A549 (cell line): ENCODE data around the gene ORM2. TPM values are rescaled to one million over a fixed set of nuclear protein-coding genes. Genes with fewer than 3 reads are reported as not detected.

Experiments used
- ATAC-seq, 2 experiments: fragments of 200-7000 bp in 1 of 2; fragments of >200 bp in 1 of 2; cut with Nextera tagmentation in 1 of 2; cut with Tn5 transposase in 1 of 2; 3 replicates each; pipeline versions ENCODE4 v1.8.0 to v1.9.1; 2018 to 2020; ENCODE audit warnings: mild to moderate bottlenecking in 1 of 2, moderate library complexity in 1 of 2
- CTCF ChIA-PET: fragments of 300-600 bp; sonication (Branson Sonifier 250); formaldehyde crosslinking; extraction: SDS; loops from one replicate; lab custom pipeline; 2021; ENCODE audit warnings: antibody characterized with exemption, inconsistent platforms; lab: Yijun Ruan, JAX
- POLR2A ChIA-PET: fragments of 350-600 bp; formaldehyde crosslinking; extraction: SDS; loops from one replicate; lab custom pipeline; 2021; ENCODE audit warnings: antibody characterized with exemption, inconsistent platforms; lab: Yijun Ruan, JAX
- DNase-seq, 2 experiments: peaks; one replicate each; pipeline versions ENCODE4 v3.0.0 to v3.0.0-alpha.2; 2011 to 2016; ENCODE audit warnings: low read depth in 1 of 2, low spot score in 1 of 2
- FAIRE-seq: peaks from 2 replicates; lab custom pipeline; 2011; peaks lifted over from hg19 to GRCh38; lab: Jason Lieb, UNC
- H3K27ac ChIP-seq, 2 experiments: fragments of >200 bp; sonication (Bioruptor Twin); formaldehyde crosslinking; 3 replicates each; pipeline ENCODE4 v1.5.1; 2016 to 2017
- H3K4me1 ChIP-seq: fragments of >200 bp; sonication (Bioruptor Twin); formaldehyde crosslinking; 3 replicates; pipeline ENCODE4 v1.6.1; 2016
- H3K4me2 ChIP-seq: fragments of >200 bp; sonication (Bioruptor Twin); formaldehyde crosslinking; 3 replicates; pipeline ENCODE4 v1.6.1; 2016
- H3K4me3 ChIP-seq: fragments of >200 bp; sonication (Bioruptor Twin); formaldehyde crosslinking; 3 replicates; pipeline ENCODE4 v1.5.1; 2016
- H3K9me3 ChIP-seq: fragments of >200 bp; sonication (Bioruptor Twin); formaldehyde crosslinking; 3 replicates; pipeline ENCODE4 v1.6.1; 2016
- BHLHE40 ChIP-seq: IDR thresholded peaks from 2 replicates; pipeline ENCODE4 v1.6.1; 2012; ENCODE audit warnings: low read depth, low read length, inconsistent platforms
- CBX2 ChIP-seq: fragments of 200-600 bp; sonication (generic); IDR thresholded peaks from 2 replicates; pipeline ENCODE4 v1.6.1; 2016; ENCODE audit warnings: low read depth, mild to moderate bottlenecking, borderline replicate concordance
- CBX8 ChIP-seq: fragments of 200-600 bp; sonication (generic); IDR thresholded peaks from 2 replicates; pipeline ENCODE4 v1.6.1; 2016
- EHMT2 ChIP-seq: fragments of 200-600 bp; sonication (generic); IDR thresholded peaks from 2 replicates; pipeline ENCODE4 v1.6.1; 2016; ENCODE audit warnings: antibody characterized with exemption, low read depth, mild to moderate bottlenecking, moderate library complexity
- FOSB ChIP-seq: fragments of 250-450 bp; sonication (Bioruptor Pico); IDR thresholded peaks from 2 replicates; pipeline ENCODE4 v1.5.0; 2020; ENCODE audit warnings: mild to moderate bottlenecking, moderate library complexity
- FOSL2 ChIP-seq, 2 experiments: fragments of 450-650 bp in 1 of 2; fragments of >200 bp in 1 of 2; sonication (Bioruptor Twin) in 1 of 2; formaldehyde crosslinking; IDR thresholded peaks; 2 replicates each; pipeline versions ENCODE4 v1.5.0 to v1.6.1; 2016 to 2020; ENCODE audit warnings: mild to moderate bottlenecking in 1 of 2, moderate library complexity in 1 of 2
- HEYL ChIP-seq: fragments of 250-450 bp; sonication (Bioruptor Pico); IDR thresholded peaks from 2 replicates; pipeline ENCODE4 v1.8.0; 2021; ENCODE audit warnings: mild to moderate bottlenecking, moderate library complexity
- HOXA7 ChIP-seq: fragments of 250-450 bp; sonication (Bioruptor Pico); IDR thresholded peaks from 2 replicates; pipeline ENCODE4 v1.5.0; 2020; ENCODE audit warnings: mild to moderate bottlenecking, moderate library complexity
- HOXB5 ChIP-seq: fragments of 250-450 bp; sonication (Bioruptor Pico); IDR thresholded peaks from 2 replicates; pipeline ENCODE4 v1.5.0; 2020; ENCODE audit warnings: mild to moderate bottlenecking, moderate library complexity
- KDM5A ChIP-seq: fragments of 200-600 bp; sonication (generic); IDR thresholded peaks from 2 replicates; pipeline ENCODE4 v1.6.1; 2016; ENCODE audit warnings: antibody characterized with exemption, mild to moderate bottlenecking
- MYC ChIP-seq: IDR thresholded peaks from 2 replicates; pipeline ENCODE4 v1.6.1; 2012; ENCODE audit warnings: mild to moderate bottlenecking, inconsistent platforms, low read length, improper control_type of control experiment, borderline replicate concordance
- NFE2L2 ChIP-seq: fragments of 150-350 bp; conservative IDR thresholded peaks from 2 replicates; pipeline ENCODE4 v1.6.1; 2014; ENCODE audit warnings: low read length
- NPAS2 ChIP-seq: fragments of 250-450 bp; sonication (Bioruptor Pico); IDR thresholded peaks from 2 replicates; pipeline ENCODE4 v1.8.0; 2022; ENCODE audit warnings: mild to moderate bottlenecking, moderate library complexity, borderline replicate concordance
- SMC3 ChIP-seq: fragments of >200 bp; sonication (Bioruptor Twin); formaldehyde crosslinking; IDR thresholded peaks from 3 replicates; pipeline ENCODE4 v1.6.1; 2018; ENCODE audit warnings: inconsistent platforms
- ZFP36 ChIP-seq: fragments of 450-650 bp; IDR thresholded peaks from 2 replicates; pipeline ENCODE4 v1.6.1; 2014; ENCODE audit warnings: borderline replicate concordance; ENCODE audit not compliant: partially characterized antibody
- ZSCAN20 ChIP-seq: fragments of 250-450 bp; sonication (Bioruptor Pico); IDR thresholded peaks from 2 replicates; pipeline ENCODE4 v1.8.0; 2022; ENCODE audit warnings: mild to moderate bottlenecking, moderate library complexity
- WGBS: methylation state at CpG from one replicate; pipeline ENCODE4 v1.1.6; 2017; ENCODE audit errors: missing lambda C conversion rate; 5-methylcytosine and 5-hydroxymethylcytosine counted together
- polyA plus RNA-seq, 4 experiments: library from polyadenylated mRNA; depleted of rRNA in 3 of 4; stranded (reverse); fragments of >200 nt; fragmentation: RNase III in 1 of 4; extraction: RNeasy Plus Mini Kit Qiagen cat#74134 plus additional on column Dnase treatment in 1 of 4; gene quantifications; 2 replicates in 3 of 4; 3 replicates in 1 of 4; pipeline ENCODE4 v1.2.3, GENCODE V29; 2011 to 2017
- TF ChIP-seq, protein P1 (sequence below): fragments of >200 bp; sonication (Bioruptor Twin); formaldehyde crosslinking; IDR thresholded peaks from 2 replicates; pipeline ENCODE4 v1.6.1; 2016
- TF ChIP-seq, protein P2 (sequence below): fragments of >200 bp; sonication (Bioruptor Twin); formaldehyde crosslinking; IDR thresholded peaks from 3 replicates; pipeline ENCODE4 v1.6.1; 2016

ORM2 gene
- polyA plus RNA-seq, 2 of the 4 experiments (the other 2 are of a cell fraction): 0.10 TPM; not detected in 1

DNA sequence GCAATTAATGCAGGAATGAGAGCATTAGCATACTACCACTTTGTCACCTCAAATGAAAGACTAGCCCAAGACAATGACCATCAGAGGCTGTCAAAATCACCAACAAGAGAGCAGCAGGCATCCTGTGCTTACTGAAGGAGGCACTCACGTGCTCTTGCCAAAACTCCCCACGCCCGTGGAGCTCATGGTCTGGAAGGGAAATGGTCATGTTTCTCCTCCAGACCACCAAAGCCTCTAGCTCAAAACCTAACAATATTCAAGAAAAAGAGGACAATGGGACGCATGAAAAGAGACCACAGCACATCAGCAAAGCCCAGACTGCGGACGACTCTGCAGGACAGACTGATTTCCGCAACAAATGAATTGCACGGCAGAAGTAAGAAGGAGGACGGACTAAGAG, 45.3 kb downstream of the ORM2 start:
- H3K4me3 ChIP-seq: no peak overlapping the region
- no peak overlapping the region for H3K27ac ChIP-seq
- no peaks in the 10 kb centered on the region for H3K9me3 ChIP-seq
- WGBS: 90% methylated on average over 9 of the region's 9 CpGs
- POLR2A ChIA-PET: no interaction called here
- TF ChIP-seq HOXA7 (CRISPR knock-in tag): no peak
- TF ChIP-seq ZFP36: no peak
- TF ChIP-seq, all 56 proteins: peak for 0
- CTCF ChIA-PET: no interaction called here
- ATAC-seq: no peak
- DNase-seq: no peak
- FAIRE-seq: no peak
- H3K4me1 ChIP-seq: no peaks in the 10 kb centered on the region
- H3K4me2 ChIP-seq: no peak overlapping the region

DNA sequence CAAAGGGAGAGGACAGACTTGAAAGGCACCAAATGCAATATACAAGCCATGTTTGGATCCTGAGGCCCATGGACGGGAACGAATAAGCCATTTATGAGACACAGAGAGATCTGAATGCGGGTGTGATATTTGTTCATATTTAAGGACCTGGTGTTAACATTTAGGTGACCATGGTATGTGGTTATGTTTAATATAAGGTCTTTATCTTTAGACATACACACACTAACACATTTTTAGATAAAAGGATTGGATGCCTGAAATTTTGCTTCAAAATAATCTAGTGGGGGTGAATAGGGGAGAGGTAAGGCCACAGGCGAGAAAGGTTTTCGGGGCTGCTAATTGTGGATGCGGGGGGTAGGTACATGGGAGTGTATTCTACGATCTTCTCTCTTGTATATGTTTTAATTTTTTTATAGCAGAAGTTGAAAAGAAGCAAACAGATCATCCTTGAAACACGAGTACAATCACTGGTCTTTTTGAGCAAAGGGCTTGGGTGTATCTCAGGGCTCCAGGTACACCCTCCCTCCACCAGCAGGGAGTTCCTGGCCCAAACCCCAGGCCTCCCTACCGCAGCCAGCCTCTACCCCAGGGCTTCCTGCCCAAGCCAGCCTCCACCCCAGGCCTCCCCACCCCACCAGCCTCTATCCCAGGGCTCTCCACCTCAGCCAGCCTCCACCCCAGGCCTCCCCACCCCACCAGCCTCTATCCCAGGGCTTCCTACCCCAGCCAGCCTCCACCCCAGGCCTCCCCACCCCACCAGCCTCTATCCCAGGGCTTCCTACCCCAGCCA, 45.9 kb downstream of the ORM2 start:
- ATAC-seq: no peak
- CTCF ChIA-PET: interaction anchor here (1.5 kb wide), 1 partner anchor 10 kb away, joined by 4 read pairs; no protein-coding TSS in a partner anchor
- TF ChIP-seq KDM5A: no peak
- no peak for TF ChIP-seq NPAS2
- no peak for TF ChIP-seq NFE2L2
- no peak for TF ChIP-seq HOXB5 (CRISPR knock-in tag)
- TF ChIP-seq, protein P1, sequence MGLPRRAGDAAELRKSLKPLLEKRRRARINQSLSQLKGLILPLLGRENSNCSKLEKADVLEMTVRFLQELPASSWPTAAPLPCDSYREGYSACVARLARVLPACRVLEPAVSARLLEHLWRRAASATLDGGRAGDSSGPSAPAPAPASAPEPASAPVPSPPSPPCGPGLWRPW: no peak
- no peak for TF ChIP-seq MYC
- no peak for TF ChIP-seq FOSB (CRISPR knock-in tag)
- TF ChIP-seq EHMT2: no peak
- TF ChIP-seq, all 56 proteins: peak for 0
- DNase-seq (no peak), FAIRE-seq (no peak)
- Histone ChIP-seq H3K4me1 (no peaks in the 10 kb centered on the region), H3K27ac (no peak overlapping the region), H3K9me3 (no peaks in the 10 kb centered on the region), H3K4me2 (no peak overlapping the region), H3K4me3 (no peak overlapping the region)
- POLR2A ChIA-PET: no interaction called here
- 83% methylated on average over 9 of the region's 9 CpGs for WGBS

DNA sequence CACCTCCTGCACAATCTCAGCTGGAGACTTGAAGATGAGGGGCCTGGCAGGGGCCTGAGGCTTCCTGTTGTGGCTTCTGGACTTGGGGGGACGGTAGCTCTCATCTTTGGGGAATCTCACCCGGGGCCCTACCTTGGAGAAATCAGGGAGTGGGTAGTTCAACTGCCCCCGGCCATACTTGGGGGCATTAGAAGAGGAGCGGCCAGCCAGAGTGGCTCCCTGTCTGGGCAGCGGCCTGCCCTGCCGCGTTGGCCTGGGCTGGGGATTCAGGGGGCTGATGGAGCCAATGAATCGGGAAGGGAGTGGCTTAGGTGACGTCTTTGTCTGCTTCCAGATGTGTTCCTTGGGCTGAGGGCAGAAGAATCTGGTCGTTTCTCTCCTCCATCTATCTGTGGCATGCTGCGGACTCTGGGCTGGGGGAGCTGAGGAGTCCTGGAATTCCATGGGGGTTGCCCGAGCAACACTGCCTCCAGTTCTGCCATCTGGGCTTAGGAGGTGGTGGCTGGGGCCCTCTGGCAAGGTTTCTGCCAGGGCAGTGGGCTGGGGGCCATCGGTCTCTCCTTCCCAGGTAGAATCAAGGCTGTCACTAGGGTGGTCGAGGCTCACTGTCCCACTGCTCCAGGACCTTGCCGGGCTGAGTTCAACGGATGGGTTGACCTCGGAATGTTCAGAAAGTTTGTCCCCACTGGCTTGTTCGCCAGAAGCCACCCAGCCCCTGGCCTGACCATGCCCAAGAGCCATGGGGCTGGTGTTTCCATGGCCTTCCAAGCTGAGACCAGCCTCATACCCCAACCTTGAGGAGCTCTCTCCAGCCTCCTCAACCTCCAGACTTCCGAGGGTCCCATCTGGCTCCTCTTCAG, 47.1 kb downstream of the ORM2 start:
- no peak overlapping the region for H3K27ac ChIP-seq
- no peak for DNase-seq
- no peak overlapping the region for H3K4me3 ChIP-seq
- ATAC-seq: no peak
- ChIA-PET CTCF (interaction anchor here (1.5 kb wide), 1 partner anchor 9 kb away, joined by 4 read pairs; no protein-coding TSS in a partner anchor), POLR2A (no interaction called here)
- H3K4me2 ChIP-seq: no peak overlapping the region
- WGBS: 83% methylated on average over 16 of the region's 19 CpGs
- no peak for FAIRE-seq
- TF ChIP-seq CBX8 (no peak), CBX2 (no peak), FOSL2 (IDR thresholded peaks at IDR 0.05) (no peak), FOSL2 (CRISPR knock-in tag; IDR thresholded peaks at IDR 0.05) (no peak), BHLHE40 (no peak), SMC3 (no peak), ZSCAN20 (CRISPR knock-in tag) (no peak), HEYL (no peak)
- TF ChIP-seq, protein P1: no peak
- TF ChIP-seq, protein P2, sequence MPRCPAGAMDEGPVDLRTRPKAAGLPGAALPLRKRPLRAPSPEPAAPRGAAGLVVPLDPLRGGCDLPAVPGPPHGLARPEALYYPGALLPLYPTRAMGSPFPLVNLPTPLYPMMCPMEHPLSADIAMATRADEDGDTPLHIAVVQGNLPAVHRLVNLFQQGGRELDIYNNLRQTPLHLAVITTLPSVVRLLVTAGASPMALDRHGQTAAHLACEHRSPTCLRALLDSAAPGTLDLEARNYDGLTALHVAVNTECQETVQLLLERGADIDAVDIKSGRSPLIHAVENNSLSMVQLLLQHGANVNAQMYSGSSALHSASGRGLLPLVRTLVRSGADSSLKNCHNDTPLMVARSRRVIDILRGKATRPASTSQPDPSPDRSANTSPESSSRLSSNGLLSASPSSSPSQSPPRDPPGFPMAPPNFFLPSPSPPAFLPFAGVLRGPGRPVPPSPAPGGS: no peak
- H3K9me3 ChIP-seq: no peaks in the 10 kb centered on the region
- no peaks in the 10 kb centered on the region for H3K4me1 ChIP-seq
